Liver (tissue), 9 donors: ENCODE results near the gene RFX4. TPM values are rescaled to one million over a fixed set of nuclear protein-coding genes. Genes with fewer than 3 reads are reported as not detected.

ENCODE experiments used
- DNase-seq: peaks from one replicate; pipeline ENCODE4 v3.0.0-alpha.2; 2017; ENCODE audit warnings: low spot score
- H3K27ac ChIP-seq, 2 donors: one replicate each; pipeline ENCODE4 v1.7.0; 2013; ENCODE audit warnings: inconsistent platforms in 2 of 2, low read length in 2 of 2, control low read depth in 1 of 2, low read depth in 1 of 2, mild to moderate bottlenecking in 1 of 2
- H3K27me3 ChIP-seq, 4 donors: one replicate each; pipeline versions ENCODE4 v1.6.1 to v1.7.0; 2013; ENCODE audit warnings: low read length in 3 of 4, inconsistent platforms in 1 of 4, mild to moderate bottlenecking in 1 of 4, moderate library complexity in 1 of 4; ENCODE audit not compliant: control insufficient read depth in 4 of 4, insufficient read depth in 4 of 4
- H3K36me3 ChIP-seq, 4 donors: one replicate each; pipeline versions ENCODE4 v1.6.1 to v1.7.0; 2013; ENCODE audit warnings: low read length in 3 of 4, mild to moderate bottlenecking in 3 of 4, low read depth in 1 of 4, moderate library complexity in 1 of 4; ENCODE audit not compliant: control insufficient read depth in 4 of 4, insufficient read depth in 3 of 4
- H3K4me1 ChIP-seq, 4 donors: one replicate each; pipeline versions ENCODE4 v1.6.1 to v1.7.0; 2013; ENCODE audit warnings: low read length in 3 of 4, mild to moderate bottlenecking in 3 of 4, moderate library complexity in 1 of 4; ENCODE audit not compliant: control insufficient read depth in 4 of 4, insufficient read depth in 4 of 4
- H3K4me3 ChIP-seq, 3 donors: one replicate each; pipeline versions ENCODE4 v1.6.1 to v1.7.0; 2013; ENCODE audit warnings: low read length in 3 of 3, control low read depth in 1 of 3, low read depth in 1 of 3, mild to moderate bottlenecking in 1 of 3
- H3K9ac ChIP-seq, 2 donors: one replicate each; pipeline ENCODE4 v1.7.0; 2013; ENCODE audit warnings: low read length in 2 of 2, mild to moderate bottlenecking in 2 of 2, moderate library complexity in 2 of 2, control low read depth in 1 of 2, low read depth in 1 of 2
- H3K9me3 ChIP-seq, 4 donors: one replicate each; pipeline versions ENCODE4 v1.6.1 to v1.7.0; 2013; ENCODE audit warnings: low read length in 3 of 4; ENCODE audit not compliant: control insufficient read depth in 4 of 4
- EGR1 ChIP-seq, 2 donors: IDR thresholded peaks; 2 replicates each; pipeline ENCODE4 v1.6.1; 2016 to 2018; ENCODE audit warnings: antibody characterized with exemption in 2 of 2, low read depth in 2 of 2
- FOXA1 ChIP-seq: IDR thresholded peaks from 2 replicates; pipeline ENCODE4 v1.6.1; 2016; ENCODE audit warnings: antibody characterized with exemption
- FOXA2 ChIP-seq: IDR thresholded peaks from 2 replicates; pipeline ENCODE4 v1.6.1; 2016; ENCODE audit warnings: antibody characterized with exemption
- GABPA ChIP-seq, 2 donors: IDR thresholded peaks in 1 of 2; conservative IDR thresholded peaks in 1 of 2; 2 replicates each; pipeline ENCODE4 v1.6.1; 2016; ENCODE audit warnings: antibody characterized with exemption in 2 of 2, mild to moderate bottlenecking in 1 of 2, moderate library complexity in 1 of 2
- HNF4A ChIP-seq, 2 donors: conservative IDR thresholded peaks; 2 replicates each; pipeline ENCODE4 v1.6.1; 2016; ENCODE audit warnings: antibody characterized with exemption in 2 of 2, mild to moderate bottlenecking in 2 of 2
- HNF4G ChIP-seq: IDR thresholded peaks from 2 replicates; pipeline ENCODE4 v1.6.1; 2016; ENCODE audit warnings: antibody characterized with exemption
- JUND ChIP-seq, 2 donors: IDR thresholded peaks; 2 replicates each; pipeline ENCODE4 v1.6.1; 2016; ENCODE audit warnings: antibody characterized with exemption in 2 of 2
- NR2F2 ChIP-seq: IDR thresholded peaks from 2 replicates; pipeline ENCODE4 v1.6.1; 2016; ENCODE audit warnings: antibody characterized with exemption
- RAD21 ChIP-seq, 2 donors: IDR thresholded peaks; 2 replicates each; pipeline ENCODE4 v1.6.1; 2016; ENCODE audit warnings: antibody characterized with exemption in 2 of 2, mild to moderate bottlenecking in 2 of 2
- RXRA ChIP-seq, 2 donors: IDR thresholded peaks; 2 replicates each; pipeline ENCODE4 v1.6.1; 2017 to 2018; ENCODE audit warnings: antibody characterized with exemption in 2 of 2, mild to moderate bottlenecking in 1 of 2
- SP1 ChIP-seq: IDR thresholded peaks from 2 replicates; pipeline ENCODE4 v1.6.1; 2018; ENCODE audit warnings: antibody characterized with exemption, mild to moderate bottlenecking
- TAF1 ChIP-seq: conservative IDR thresholded peaks from 2 replicates; pipeline ENCODE4 v1.6.1; 2016; ENCODE audit warnings: antibody characterized with exemption, mild to moderate bottlenecking
- YY1 ChIP-seq: IDR thresholded peaks from 2 replicates; pipeline ENCODE4 v1.6.1; 2016; ENCODE audit warnings: antibody characterized with exemption, mild to moderate bottlenecking
- WGBS: extraction: QIAGEN DNeasy Blood & Tissue Kit; methylation state at CpG from one replicate; pipeline ENCODE4 v1.1.7; 2013; 5-methylcytosine and 5-hydroxymethylcytosine counted together
- polyA plus RNA-seq, 2 donors: library from polyadenylated mRNA; stranded (reverse) in 1 of 2; unstranded in 1 of 2; fragments of 200-250 nt in 1 of 2; fragments of >200 nt in 1 of 2; fragmentation: Nextera tagmentation in 1 of 2; extraction: Ambion mirVana in 1 of 2; gene quantifications; one replicate each; pipeline versions ENCODE4 v1.2.1 to v1.2.3, GENCODE V29; 2013 to 2015
- total RNA-seq, 2 donors: library from RNA; depleted of rRNA; stranded (reverse); fragments of >200 nt; gene quantifications; one replicate each; pipeline ENCODE4 v1.2.3, GENCODE V29; 2014
- TF ChIP-seq, protein P1 (sequence below): IDR thresholded peaks from 2 replicates; pipeline ENCODE4 v1.6.1; 2016; ENCODE audit warnings: antibody characterized with exemption
- TF ChIP-seq, protein P2 (sequence below): fragments of 150-350 bp; IDR thresholded peaks from 2 replicates; pipeline ENCODE4 v1.5.1; 2017; ENCODE audit warnings: improper control_type of control experiment, low read depth, low read length; ENCODE audit not compliant: missing input control
- TF ChIP-seq, protein P3 (sequence below): IDR thresholded peaks from 2 replicates; pipeline ENCODE4 v1.6.1; 2016; ENCODE audit warnings: antibody characterized with exemption, mild to moderate bottlenecking
- TF ChIP-seq, protein P4 (sequence below): IDR thresholded peaks from 2 replicates; pipeline ENCODE4 v1.6.1; 2016; ENCODE audit warnings: antibody characterized with exemption
- donor health status: healthy.
- donor health status: healthy.
- donor health status: healthy.
- donor health status: healthy.
- donor health status: healthy.

Gene RFX4
- total and polyA plus RNA-seq, 4 donors, result not detected

DNA sequence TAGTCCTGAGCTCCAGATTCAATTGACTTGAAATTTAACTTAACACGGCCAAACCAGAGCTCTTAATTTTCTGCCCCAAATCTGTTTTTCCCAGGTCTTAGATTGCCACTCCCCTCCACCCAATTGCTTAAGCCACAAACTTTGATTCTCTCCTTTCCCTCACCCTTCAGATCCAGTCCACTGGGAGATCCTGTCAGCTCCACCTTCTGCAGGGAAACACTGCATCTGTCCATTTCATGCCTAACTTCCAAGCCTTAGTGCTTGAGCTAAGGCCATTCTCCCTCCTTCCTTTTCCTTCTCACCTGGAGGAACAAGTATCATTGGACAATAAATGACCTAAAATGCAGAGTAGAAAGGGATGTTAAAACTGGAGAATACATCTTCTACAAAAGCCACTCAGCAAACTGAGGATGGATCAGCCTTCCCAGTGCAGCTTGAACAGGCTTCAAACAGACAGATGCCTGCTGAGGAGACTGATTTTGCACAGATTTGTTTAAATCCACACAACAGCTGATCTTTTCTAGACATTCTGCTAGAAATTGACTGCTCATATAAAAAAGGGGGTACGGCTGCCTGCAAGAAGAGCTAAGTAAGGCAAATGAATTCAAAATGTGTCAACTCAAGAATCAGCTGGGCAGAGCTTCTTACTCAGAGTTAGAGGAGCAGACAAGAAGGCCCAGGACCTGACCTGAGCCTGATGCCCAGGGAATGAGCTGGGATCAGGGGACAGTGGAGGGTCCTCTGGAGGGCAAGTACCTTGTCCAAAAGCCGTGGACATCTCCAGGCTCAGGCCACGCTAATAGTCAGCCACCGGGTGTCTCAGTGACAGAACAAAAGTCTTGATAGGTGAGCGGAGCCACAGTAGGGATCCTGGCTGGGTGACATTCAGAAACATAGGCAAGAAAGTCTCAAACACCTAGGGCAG, 110.4 kb downstream of the RFX4 start:
- H3K4me3 ChIP-seq, result no peak overlapping the region
- TF ChIP-seq FOXA2 (no peak), RXRA (IDR thresholded peaks at IDR 0.05) (no peak), HNF4A (conservative IDR thresholded peaks at IDR 0.05) (no peak), TAF1 (no peak), NR2F2 (no peak), RAD21 (IDR thresholded peaks at IDR 0.05) (no peak), EGR1 (IDR thresholded peaks at IDR 0.05; ENCODE audit: low read depth in 2 of 2) (no peak), JUND (IDR thresholded peaks at IDR 0.05) (no peak), GABPA (IDR thresholded peaks at IDR 0.05 in 1 of 2, conservative IDR thresholded peaks at IDR 0.05 in 1 of 2) (no peak), HNF4G (no peak), FOXA1 (no peak), YY1 (no peak), SP1 (no peak)
- TF ChIP-seq, protein P1, sequence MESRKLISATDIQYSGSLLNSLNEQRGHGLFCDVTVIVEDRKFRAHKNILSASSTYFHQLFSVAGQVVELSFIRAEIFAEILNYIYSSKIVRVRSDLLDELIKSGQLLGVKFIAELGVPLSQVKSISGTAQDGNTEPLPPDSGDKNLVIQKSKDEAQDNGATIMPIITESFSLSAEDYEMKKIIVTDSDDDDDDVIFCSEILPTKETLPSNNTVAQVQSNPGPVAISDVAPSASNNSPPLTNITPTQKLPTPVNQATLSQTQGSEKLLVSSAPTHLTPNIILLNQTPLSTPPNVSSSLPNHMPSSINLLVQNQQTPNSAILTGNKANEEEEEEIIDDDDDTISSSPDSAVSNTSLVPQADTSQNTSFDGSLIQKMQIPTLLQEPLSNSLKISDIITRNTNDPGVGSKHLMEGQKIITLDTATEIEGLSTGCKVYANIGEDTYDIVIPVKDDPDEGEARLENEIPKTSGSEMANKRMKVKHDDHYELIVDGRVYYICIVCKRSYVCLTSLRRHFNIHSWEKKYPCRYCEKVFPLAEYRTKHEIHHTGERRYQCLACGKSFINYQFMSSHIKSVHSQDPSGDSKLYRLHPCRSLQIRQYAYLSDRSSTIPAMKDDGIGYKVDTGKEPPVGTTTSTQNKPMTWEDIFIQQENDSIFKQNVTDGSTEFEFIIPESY, result no peak
- TF ChIP-seq, protein P2, sequence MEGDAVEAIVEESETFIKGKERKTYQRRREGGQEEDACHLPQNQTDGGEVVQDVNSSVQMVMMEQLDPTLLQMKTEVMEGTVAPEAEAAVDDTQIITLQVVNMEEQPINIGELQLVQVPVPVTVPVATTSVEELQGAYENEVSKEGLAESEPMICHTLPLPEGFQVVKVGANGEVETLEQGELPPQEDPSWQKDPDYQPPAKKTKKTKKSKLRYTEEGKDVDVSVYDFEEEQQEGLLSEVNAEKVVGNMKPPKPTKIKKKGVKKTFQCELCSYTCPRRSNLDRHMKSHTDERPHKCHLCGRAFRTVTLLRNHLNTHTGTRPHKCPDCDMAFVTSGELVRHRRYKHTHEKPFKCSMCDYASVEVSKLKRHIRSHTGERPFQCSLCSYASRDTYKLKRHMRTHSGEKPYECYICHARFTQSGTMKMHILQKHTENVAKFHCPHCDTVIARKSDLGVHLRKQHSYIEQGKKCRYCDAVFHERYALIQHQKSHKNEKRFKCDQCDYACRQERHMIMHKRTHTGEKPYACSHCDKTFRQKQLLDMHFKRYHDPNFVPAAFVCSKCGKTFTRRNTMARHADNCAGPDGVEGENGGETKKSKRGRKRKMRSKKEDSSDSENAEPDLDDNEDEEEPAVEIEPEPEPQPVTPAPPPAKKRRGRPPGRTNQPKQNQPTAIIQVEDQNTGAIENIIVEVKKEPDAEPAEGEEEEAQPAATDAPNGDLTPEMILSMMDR, result no peak
- TF ChIP-seq, protein P3, sequence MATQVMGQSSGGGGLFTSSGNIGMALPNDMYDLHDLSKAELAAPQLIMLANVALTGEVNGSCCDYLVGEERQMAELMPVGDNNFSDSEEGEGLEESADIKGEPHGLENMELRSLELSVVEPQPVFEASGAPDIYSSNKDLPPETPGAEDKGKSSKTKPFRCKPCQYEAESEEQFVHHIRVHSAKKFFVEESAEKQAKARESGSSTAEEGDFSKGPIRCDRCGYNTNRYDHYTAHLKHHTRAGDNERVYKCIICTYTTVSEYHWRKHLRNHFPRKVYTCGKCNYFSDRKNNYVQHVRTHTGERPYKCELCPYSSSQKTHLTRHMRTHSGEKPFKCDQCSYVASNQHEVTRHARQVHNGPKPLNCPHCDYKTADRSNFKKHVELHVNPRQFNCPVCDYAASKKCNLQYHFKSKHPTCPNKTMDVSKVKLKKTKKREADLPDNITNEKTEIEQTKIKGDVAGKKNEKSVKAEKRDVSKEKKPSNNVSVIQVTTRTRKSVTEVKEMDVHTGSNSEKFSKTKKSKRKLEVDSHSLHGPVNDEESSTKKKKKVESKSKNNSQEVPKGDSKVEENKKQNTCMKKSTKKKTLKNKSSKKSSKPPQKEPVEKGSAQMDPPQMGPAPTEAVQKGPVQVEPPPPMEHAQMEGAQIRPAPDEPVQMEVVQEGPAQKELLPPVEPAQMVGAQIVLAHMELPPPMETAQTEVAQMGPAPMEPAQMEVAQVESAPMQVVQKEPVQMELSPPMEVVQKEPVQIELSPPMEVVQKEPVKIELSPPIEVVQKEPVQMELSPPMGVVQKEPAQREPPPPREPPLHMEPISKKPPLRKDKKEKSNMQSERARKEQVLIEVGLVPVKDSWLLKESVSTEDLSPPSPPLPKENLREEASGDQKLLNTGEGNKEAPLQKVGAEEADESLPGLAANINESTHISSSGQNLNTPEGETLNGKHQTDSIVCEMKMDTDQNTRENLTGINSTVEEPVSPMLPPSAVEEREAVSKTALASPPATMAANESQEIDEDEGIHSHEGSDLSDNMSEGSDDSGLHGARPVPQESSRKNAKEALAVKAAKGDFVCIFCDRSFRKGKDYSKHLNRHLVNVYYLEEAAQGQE, result no peak
- TF ChIP-seq, protein P4, sequence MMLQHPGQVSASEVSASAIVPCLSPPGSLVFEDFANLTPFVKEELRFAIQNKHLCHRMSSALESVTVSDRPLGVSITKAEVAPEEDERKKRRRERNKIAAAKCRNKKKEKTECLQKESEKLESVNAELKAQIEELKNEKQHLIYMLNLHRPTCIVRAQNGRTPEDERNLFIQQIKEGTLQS, result no peak
- no peak overlapping the region for H3K27ac ChIP-seq
- no peak overlapping the region for H3K9ac ChIP-seq
- no peaks in the 10 kb centered on the region for H3K27me3 ChIP-seq
- H3K36me3 ChIP-seq, result no peaks in the 10 kb centered on the region
- H3K4me1 ChIP-seq, result no peaks in the 10 kb centered on the region
- 91% methylated on average over 6 of the region's 6 CpGs for WGBS
- H3K9me3 ChIP-seq, result no peaks in the 10 kb centered on the region
- DNase-seq, result no peak
